ENCODE data around the gene B4GALNT3. TPM values are rescaled to one million over a fixed set of nuclear protein-coding genes. Genes with fewer than 3 reads are reported as not detected.
A peak's percentile ranks its signal among the peaks of the same experiment; 100 is the strongest.

B4GALNT3 gene
- total RNA-seq, 4 donors from 2014 or later = 0.20 to 1.9 (median 0.82) TPM

DNA sequence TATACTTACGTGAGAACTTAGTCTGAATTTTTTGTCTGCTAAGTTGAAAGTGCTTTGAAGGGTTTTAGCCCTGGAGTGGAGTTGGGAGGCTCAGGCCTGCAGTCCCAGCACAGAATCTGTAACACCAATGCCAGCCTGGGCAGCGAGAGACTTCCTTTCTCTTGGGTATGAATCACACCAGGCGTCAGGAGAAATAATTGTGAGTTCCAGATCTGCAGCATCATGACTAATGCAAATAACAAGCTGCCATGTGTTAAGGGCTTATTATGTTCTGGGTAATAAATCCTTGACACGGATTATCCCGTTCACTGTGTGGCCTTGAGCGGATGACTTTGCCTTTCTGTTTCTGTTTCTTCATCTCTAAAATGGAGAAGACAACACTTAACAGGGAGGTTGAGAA lies 70.6 kb downstream of the B4GALNT3 start:
- Histone ChIP-seq H3K27me3 (no peaks in the 10 kb centered on the region), H3K36me3 (no peaks in the 10 kb centered on the region), H3K4me1 (no peaks in the 10 kb centered on the region), H3K9me3 (no peaks in the 10 kb centered on the region), H3K27ac (peak overlapping the region in 3 of 4 donors; percentile 16 to 64 (median 44)), H3K4me3 (no peak overlapping the region)
- intact Hi-C loops (cut with DNase I; ENCODE audit: low total_unique reads) (no loop called here), in situ Hi-C loops (cut with MboI; ENCODE audit: low sequenced_read_pairs in 4 of 4) (loop anchor here in 2 of 4 donors (10.0 kb wide), 1 partner anchor 86 kb away; no protein-coding TSS in a partner anchor)
- TF ChIP-seq POLR2A (IDR thresholded peaks at IDR 0.05) = no peak
- TF ChIP-seq, protein P1, sequence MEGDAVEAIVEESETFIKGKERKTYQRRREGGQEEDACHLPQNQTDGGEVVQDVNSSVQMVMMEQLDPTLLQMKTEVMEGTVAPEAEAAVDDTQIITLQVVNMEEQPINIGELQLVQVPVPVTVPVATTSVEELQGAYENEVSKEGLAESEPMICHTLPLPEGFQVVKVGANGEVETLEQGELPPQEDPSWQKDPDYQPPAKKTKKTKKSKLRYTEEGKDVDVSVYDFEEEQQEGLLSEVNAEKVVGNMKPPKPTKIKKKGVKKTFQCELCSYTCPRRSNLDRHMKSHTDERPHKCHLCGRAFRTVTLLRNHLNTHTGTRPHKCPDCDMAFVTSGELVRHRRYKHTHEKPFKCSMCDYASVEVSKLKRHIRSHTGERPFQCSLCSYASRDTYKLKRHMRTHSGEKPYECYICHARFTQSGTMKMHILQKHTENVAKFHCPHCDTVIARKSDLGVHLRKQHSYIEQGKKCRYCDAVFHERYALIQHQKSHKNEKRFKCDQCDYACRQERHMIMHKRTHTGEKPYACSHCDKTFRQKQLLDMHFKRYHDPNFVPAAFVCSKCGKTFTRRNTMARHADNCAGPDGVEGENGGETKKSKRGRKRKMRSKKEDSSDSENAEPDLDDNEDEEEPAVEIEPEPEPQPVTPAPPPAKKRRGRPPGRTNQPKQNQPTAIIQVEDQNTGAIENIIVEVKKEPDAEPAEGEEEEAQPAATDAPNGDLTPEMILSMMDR (IDR thresholded peaks at IDR 0.05 in 4 of 5, conservative IDR thresholded peaks at IDR 0.05 in 1 of 5) = no peak
- ATAC-seq (peak; percentile 69 to 81), DNase-seq (no peak)

DNA sequence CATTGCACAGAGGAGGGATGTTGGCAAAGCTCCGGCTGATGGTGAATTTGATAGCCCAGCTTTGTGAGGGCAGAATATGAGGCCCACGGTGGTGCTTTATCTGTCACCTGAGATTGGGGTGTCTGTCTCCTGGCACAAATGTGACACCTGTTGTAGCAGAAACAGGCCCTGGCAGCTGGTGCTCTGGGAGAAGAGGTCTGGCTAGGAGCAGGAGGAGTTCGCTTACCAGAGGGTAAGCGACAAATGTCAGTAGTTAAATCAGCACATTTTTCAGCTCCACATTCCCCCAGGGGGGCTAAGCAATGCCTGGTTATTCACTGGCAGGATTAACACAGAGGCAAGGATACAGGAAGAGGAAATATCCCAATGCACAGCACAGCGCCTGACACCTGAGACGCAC lies 71.1 kb downstream of the B4GALNT3 start:
- H3K36me3 ChIP-seq = no peaks in the 10 kb centered on the region
- ATAC-seq = no peak
- in situ Hi-C loops (cut with MboI; ENCODE audit: low sequenced_read_pairs in 4 of 4) = loop anchor here in 2 of 4 donors (10.0 kb wide), 1 partner anchor 86 kb away; no protein-coding TSS in a partner anchor
- intact Hi-C loops (cut with DNase I; ENCODE audit: low total_unique reads) = no loop called here
- peak overlapping the region in 3 of 4 donors; percentile 16 to 64 (median 44) for H3K27ac ChIP-seq
- no peak for DNase-seq
- no peaks in the 10 kb centered on the region for H3K27me3 ChIP-seq
- H3K4me1 ChIP-seq = no peaks in the 10 kb centered on the region
- TF ChIP-seq POLR2A (IDR thresholded peaks at IDR 0.05) = no peak
- TF ChIP-seq, protein P1 (IDR thresholded peaks at IDR 0.05 in 4 of 5, conservative IDR thresholded peaks at IDR 0.05 in 1 of 5) = no peak
- H3K4me3 ChIP-seq = no peak overlapping the region
- no peaks in the 10 kb centered on the region for H3K9me3 ChIP-seq

DNA sequence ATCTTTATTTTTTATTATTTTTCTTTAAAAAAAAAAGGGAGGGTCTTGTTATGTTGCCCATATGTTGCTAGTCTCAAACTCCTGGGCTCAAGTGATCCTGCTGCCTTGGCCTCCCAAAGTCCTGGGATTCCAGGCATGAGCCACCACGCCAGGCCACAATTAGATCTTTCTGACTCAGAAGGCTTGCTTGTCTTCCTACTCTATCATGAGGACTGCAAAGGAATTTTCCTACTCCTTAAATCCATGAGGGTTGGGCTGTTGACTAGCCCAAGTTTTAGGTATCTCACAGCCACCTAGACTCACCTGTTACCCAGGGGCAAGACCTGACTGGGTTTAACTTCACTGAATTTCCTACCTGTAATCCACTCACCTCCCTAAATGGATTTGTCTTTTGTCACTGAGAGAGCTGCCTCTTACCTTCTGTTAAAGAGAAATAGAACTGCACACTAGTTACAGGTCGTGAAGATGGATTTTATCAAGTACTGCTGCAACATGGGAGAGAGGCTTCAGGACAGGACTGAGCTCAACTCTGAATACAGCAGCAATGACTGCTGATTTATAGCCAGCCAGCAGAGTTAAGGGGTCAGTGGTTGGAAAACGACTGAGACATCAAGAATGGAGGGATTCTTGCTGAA lies 72.3 kb downstream of the B4GALNT3 start:
- no peak overlapping the region for H3K4me3 ChIP-seq

GRCh38 chr12:532908-533565 lies 73.3 kb downstream of the B4GALNT3 start:
- DNase-seq (no peak), ATAC-seq (no peak)
- intact Hi-C loops (cut with DNase I; ENCODE audit: low total_unique reads) = no loop called here
- no peaks in the 10 kb centered on the region for H3K27me3 ChIP-seq
- no peak overlapping the region for H3K27ac ChIP-seq
- H3K36me3 ChIP-seq = no peaks in the 10 kb centered on the region
- in situ Hi-C loops (cut with MboI; ENCODE audit: low sequenced_read_pairs in 4 of 4) = loop anchor here in 2 of 4 donors (10.0 kb wide), 1 partner anchor 88 kb away; no protein-coding TSS in a partner anchor
- no peak for TF ChIP-seq POLR2A (IDR thresholded peaks at IDR 0.05)
- TF ChIP-seq, protein P1 (IDR thresholded peaks at IDR 0.05 in 4 of 5, conservative IDR thresholded peaks at IDR 0.05 in 1 of 5) = no peak
- no peaks in the 10 kb centered on the region for H3K4me1 ChIP-seq
- H3K9me3 ChIP-seq = no peaks in the 10 kb centered on the region
- no peak overlapping the region for H3K4me3 ChIP-seq

More for the DNA sequence above, 72.3 kb downstream of the B4GALNT3 start:
- TF ChIP-seq POLR2A (IDR thresholded peaks at IDR 0.05) = no peak
- TF ChIP-seq, protein P1 (IDR thresholded peaks at IDR 0.05 in 4 of 5, conservative IDR thresholded peaks at IDR 0.05 in 1 of 5) = no peak
- no peaks in the 10 kb centered on the region for H3K36me3 ChIP-seq
- in situ Hi-C loops (cut with MboI; ENCODE audit: low sequenced_read_pairs in 4 of 4) = loop anchor here in 2 of 4 donors (10.0 kb wide), 1 partner anchor 87 kb away; no protein-coding TSS in a partner anchor
- ATAC-seq = peak; percentile 45 to 67
- no peaks in the 10 kb centered on the region for H3K4me1 ChIP-seq
- no peaks in the 10 kb centered on the region for H3K27me3 ChIP-seq
- intact Hi-C loops (cut with DNase I; ENCODE audit: low total_unique reads) = no loop called here
- H3K27ac ChIP-seq = peak overlapping the region in 2 of 4 donors; percentile 45 to 64
- no peak for DNase-seq
- H3K9me3 ChIP-seq = no peaks in the 10 kb centered on the region

Measured in gastrocnemius medialis (tissue), 4 donors.